ENCODE data around the gene CAPN11. TPM values are rescaled to one million over a fixed set of nuclear protein-coding genes. Genes with fewer than 3 reads are reported as not detected.
"Not testable (repeated sequence)": the region's sequence is repeated elsewhere in the genome, so short reads cannot be mapped to it uniquely, and the experiment has no call there.

CAPN11 gene
- total and polyA plus RNA-seq, 7 experiments from 2014 or later = 0.66 TPM; not detected in 6

DNA sequence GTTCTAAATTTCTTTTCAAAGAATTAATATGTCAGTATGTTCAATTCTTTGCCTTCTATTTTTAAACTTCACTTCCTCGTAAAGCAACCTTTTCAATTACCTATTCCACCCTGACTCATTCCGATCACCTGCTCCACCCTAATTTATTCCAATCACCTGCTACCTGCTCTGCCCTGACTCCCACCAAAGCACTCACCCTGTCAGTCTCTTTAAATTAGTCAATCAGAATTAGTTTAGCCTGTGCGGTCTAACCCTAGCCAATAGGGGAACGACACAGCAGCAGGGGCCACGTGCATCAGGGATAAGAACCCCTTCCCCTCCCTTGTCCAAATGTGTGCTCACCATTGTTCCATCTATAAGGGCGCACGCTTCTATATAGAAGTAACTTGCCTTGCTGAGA is 26.7 kb downstream of the CAPN11 start:
- H3K36me3 Mint-ChIP-seq; H3K27ac ChIP-seq (ENCODE audit: low read depth, low read length); intact Hi-C loops (cut with micrococcal nuclease); ATAC-seq; CTCF ChIA-PET; POLR2A ChIA-PET; H3K36me3 ChIP-seq (ENCODE audit: control insufficient read depth in 2 of 3, insufficient read depth in 3 of 3, low read length in 3 of 3); DNase-seq; H3K9me3 ChIP-seq (ENCODE audit: control insufficient read depth in 2 of 3, low read length in 3 of 3); H3K9me3 Mint-ChIP-seq; H3K27me3 Mint-ChIP-seq; H3K4me3 ChIP-seq (ENCODE audit: low read length); H3K4me1 ChIP-seq (ENCODE audit: control insufficient read depth in 2 of 2, insufficient read depth in 2 of 2, low read length in 2 of 2); H3K27me3 ChIP-seq (ENCODE audit: control insufficient read depth in 2 of 2, insufficient read depth in 2 of 2, low read length in 2 of 2): not testable (repeated sequence)
- Mint-ChIP-seq H3K27ac (peak overlapping the region in 1 of 9 donors; percentile 13), H3K4me3 (peak overlapping the region in 1 of 10 donors; percentile 7), H3K4me1 (peaks cover 6 to 13% (median 9%) of the 10 kb centered on the region in 7 donors)

GRCh38 chr6:44185953-44186634 is 27.5 kb downstream of the CAPN11 start:
- Mint-ChIP-seq H3K9me3 (no peaks in the 10 kb centered on the region), H3K36me3 (no peaks in the 10 kb centered on the region), H3K4me1 (peaks cover 6 to 13% (median 9%) of the 10 kb centered on the region in 7 donors), H3K27me3 (peaks cover 0 to 4% (median 0%) of the 10 kb centered on the region in 5 donors), H3K27ac (peak overlapping the region in 5 of 9 donors; percentile 6 to 76 (median 19)), H3K4me3 (peak overlapping the region in 9 of 10 donors; percentile 41 to 84 (median 57))
- intact Hi-C loops (cut with micrococcal nuclease) = no loop called here
- CTCF ChIA-PET = no interaction called here
- Histone ChIP-seq H3K27ac (ENCODE audit: low read depth, low read length) (no peak overlapping the region), H3K4me3 (ENCODE audit: low read length) (no peak overlapping the region), H3K4me1 (ENCODE audit: control insufficient read depth in 2 of 2, insufficient read depth in 2 of 2, low read length in 2 of 2) (peaks cover 0 to 5% of the 10 kb centered on the region in 2 donors), H3K9me3 (ENCODE audit: control insufficient read depth in 2 of 3, low read length in 3 of 3) (no peaks in the 10 kb centered on the region), H3K27me3 (ENCODE audit: control insufficient read depth in 2 of 2, insufficient read depth in 2 of 2, low read length in 2 of 2) (no peaks in the 10 kb centered on the region), H3K36me3 (ENCODE audit: control insufficient read depth in 2 of 3, insufficient read depth in 3 of 3, low read length in 3 of 3) (no peaks in the 10 kb centered on the region)
- ATAC-seq (peak; percentile 59), DNase-seq (peak in 6 of 9 donors; percentile 7 to 22 (median 10))
- POLR2A ChIA-PET = interaction anchor here (1.0 kb wide), 1 partner anchor 71 kb away, joined by 3 read pairs; no protein-coding TSS in a partner anchor

DNA sequence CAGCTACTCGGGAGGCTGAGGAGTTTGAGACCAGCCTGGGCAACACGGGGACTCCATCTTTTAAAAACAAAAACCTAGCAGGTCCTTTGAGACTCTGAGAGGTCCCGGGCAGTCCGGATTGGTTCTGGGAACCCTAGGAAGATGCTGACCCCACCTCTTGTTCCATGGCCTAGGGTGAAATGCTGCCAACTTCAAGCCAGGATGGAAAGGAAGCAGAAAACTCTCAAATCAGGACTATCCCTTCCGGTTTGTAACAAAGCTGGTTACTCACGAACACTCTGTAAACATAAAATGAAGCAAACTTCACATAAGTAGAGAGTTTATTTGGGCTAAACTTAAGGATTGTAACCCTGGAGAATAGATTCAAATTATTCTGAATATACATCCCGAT is 28.0 kb downstream of the CAPN11 start:
- DNase-seq = no peak
- POLR2A ChIA-PET = interaction anchor here (1.0 kb wide), 1 partner anchor 70 kb away, joined by 3 read pairs; no protein-coding TSS in a partner anchor

DNA sequence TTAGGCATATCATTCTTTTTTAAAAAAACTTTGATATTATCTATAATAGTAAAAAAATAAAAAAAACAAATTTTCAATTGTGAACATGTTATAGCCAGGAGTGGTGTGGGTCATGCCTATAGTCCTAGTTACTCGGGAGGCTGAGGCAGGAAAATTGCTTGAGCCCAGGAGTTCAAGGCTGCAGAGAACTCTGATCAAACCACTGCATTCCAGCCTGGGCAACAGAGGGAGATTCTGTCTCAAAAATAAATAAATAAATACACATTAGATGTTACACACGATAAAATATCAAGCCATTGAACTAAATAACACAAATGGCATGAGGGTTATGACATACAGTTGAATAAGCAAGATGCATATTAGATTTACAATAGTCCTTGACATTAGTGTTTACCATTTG is 30.2 kb downstream of the CAPN11 start:
- CTCF ChIA-PET = no interaction called here
- H3K27ac ChIP-seq (ENCODE audit: low read depth, low read length) = no peak overlapping the region
- H3K9me3 ChIP-seq (ENCODE audit: control insufficient read depth in 2 of 3, low read length in 3 of 3) = no peaks in the 10 kb centered on the region
- no peaks in the 10 kb centered on the region for H3K9me3 Mint-ChIP-seq
- intact Hi-C loops (cut with micrococcal nuclease) = no loop called here
- no peak overlapping the region for H3K4me3 Mint-ChIP-seq
- ATAC-seq (no peak), DNase-seq (no peak)
- no peaks in the 10 kb centered on the region for H3K36me3 ChIP-seq (ENCODE audit: control insufficient read depth in 2 of 3, insufficient read depth in 3 of 3, low read length in 3 of 3)
- H3K36me3 Mint-ChIP-seq = no peaks in the 10 kb centered on the region
- peaks cover 0 to 13% (median 6%) of the 10 kb centered on the region in 5 donors for H3K27me3 Mint-ChIP-seq
- H3K4me1 ChIP-seq (ENCODE audit: control insufficient read depth in 2 of 2, insufficient read depth in 2 of 2, low read length in 2 of 2) = peaks cover 0 to 5% of the 10 kb centered on the region in 2 donors
- no peak overlapping the region for H3K27ac Mint-ChIP-seq
- no peaks in the 10 kb centered on the region for H3K27me3 ChIP-seq (ENCODE audit: control insufficient read depth in 2 of 2, insufficient read depth in 2 of 2, low read length in 2 of 2)
- POLR2A ChIA-PET = no interaction called here
- H3K4me3 ChIP-seq (ENCODE audit: low read length) = no peak overlapping the region
- H3K4me1 Mint-ChIP-seq = peaks cover 6 to 23% (median 9%) of the 10 kb centered on the region in 7 donors

More for the DNA sequence above, 28.0 kb downstream of the CAPN11 start:
- Histone ChIP-seq H3K9me3 (ENCODE audit: control insufficient read depth in 2 of 3, low read length in 3 of 3) (no peaks in the 10 kb centered on the region), H3K27me3 (ENCODE audit: control insufficient read depth in 2 of 2, insufficient read depth in 2 of 2, low read length in 2 of 2) (no peaks in the 10 kb centered on the region), H3K4me1 (ENCODE audit: control insufficient read depth in 2 of 2, insufficient read depth in 2 of 2, low read length in 2 of 2) (peaks cover 0 to 5% of the 10 kb centered on the region in 2 donors), H3K4me3 (ENCODE audit: low read length) (no peak overlapping the region), H3K27ac (ENCODE audit: low read depth, low read length) (no peak overlapping the region), H3K36me3 (ENCODE audit: control insufficient read depth in 2 of 3, insufficient read depth in 3 of 3, low read length in 3 of 3) (no peaks in the 10 kb centered on the region)
- Mint-ChIP-seq H3K4me3 (peak overlapping the region in 1 of 10 donors; percentile 73), H3K36me3 (no peaks in the 10 kb centered on the region), H3K9me3 (no peaks in the 10 kb centered on the region), H3K27ac (peak overlapping the region in 2 of 9 donors; percentile 6 to 19), H3K27me3 (peaks cover 0 to 4% (median 0%) of the 10 kb centered on the region in 5 donors), H3K4me1 (peaks cover 6 to 13% (median 9%) of the 10 kb centered on the region in 7 donors)
- ATAC-seq = no peak
- intact Hi-C loops (cut with micrococcal nuclease) = no loop called here
- CTCF ChIA-PET = no interaction called here

DNA sequence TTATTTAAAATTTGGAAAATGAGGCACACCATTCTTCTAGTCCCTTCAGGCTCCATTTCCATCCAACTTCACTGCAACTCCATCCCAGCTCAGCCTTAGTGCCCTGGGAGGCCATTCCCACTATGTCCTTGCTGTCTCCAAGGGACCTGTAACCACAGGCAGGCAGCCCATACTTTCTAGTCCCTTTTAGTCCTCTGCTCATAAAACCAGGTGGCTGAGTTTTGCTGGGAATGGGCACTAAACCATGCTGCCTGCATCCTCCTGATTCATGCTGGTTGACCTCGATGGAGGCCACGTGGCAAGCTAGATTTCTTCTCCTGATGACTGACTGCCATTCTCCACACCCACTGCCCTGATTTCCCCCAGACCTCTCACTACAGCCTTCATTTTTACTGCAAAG is 30.6 kb downstream of the CAPN11 start:
- H3K27ac ChIP-seq (ENCODE audit: low read depth, low read length) = no peak overlapping the region
- Mint-ChIP-seq H3K4me3 (no peak overlapping the region), H3K27ac (no peak overlapping the region), H3K9me3 (no peaks in the 10 kb centered on the region), H3K27me3 (peaks cover 0 to 13% (median 6%) of the 10 kb centered on the region in 5 donors), H3K4me1 (peaks cover 6 to 21% (median 9%) of the 10 kb centered on the region in 7 donors), H3K36me3 (no peaks in the 10 kb centered on the region)
- DNase-seq (no peak), ATAC-seq (no peak)
- intact Hi-C loops (cut with micrococcal nuclease) = no loop called here
- H3K27me3 ChIP-seq (ENCODE audit: control insufficient read depth in 2 of 2, insufficient read depth in 2 of 2, low read length in 2 of 2) = no peaks in the 10 kb centered on the region
- H3K4me1 ChIP-seq (ENCODE audit: control insufficient read depth in 2 of 2, insufficient read depth in 2 of 2, low read length in 2 of 2) = peaks cover 0 to 5% of the 10 kb centered on the region in 2 donors
- H3K4me3 ChIP-seq (ENCODE audit: low read length) = no peak overlapping the region
- H3K9me3 ChIP-seq (ENCODE audit: control insufficient read depth in 2 of 3, low read length in 3 of 3) = no peaks in the 10 kb centered on the region
- CTCF ChIA-PET = no interaction called here
- POLR2A ChIA-PET = no interaction called here
- H3K36me3 ChIP-seq (ENCODE audit: control insufficient read depth in 2 of 3, insufficient read depth in 3 of 3, low read length in 3 of 3) = no peaks in the 10 kb centered on the region

DNA sequence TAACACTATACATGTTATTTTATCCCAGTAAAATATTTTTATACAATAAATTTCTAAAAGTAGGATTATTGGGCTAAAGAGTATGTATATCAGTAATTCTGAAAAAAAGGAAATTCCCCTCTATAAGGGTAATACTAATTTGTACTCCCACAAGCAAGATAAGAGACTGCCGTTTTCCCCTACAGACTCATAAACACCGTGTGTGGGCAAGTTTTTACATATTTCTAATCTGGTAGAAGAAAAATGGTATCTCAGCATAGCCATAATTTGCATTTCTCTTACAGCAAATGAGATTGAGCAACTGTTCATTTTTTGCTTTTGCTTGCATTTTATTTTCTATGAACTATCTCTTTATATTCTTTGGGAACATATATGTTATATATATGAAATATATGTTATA is 32.1 kb downstream of the CAPN11 start:
- H3K9me3 Mint-ChIP-seq = no peaks in the 10 kb centered on the region
- H3K4me3 Mint-ChIP-seq = no peak overlapping the region
- no peaks in the 10 kb centered on the region for H3K27me3 ChIP-seq (ENCODE audit: control insufficient read depth in 2 of 2, insufficient read depth in 2 of 2, low read length in 2 of 2)
- H3K4me3 ChIP-seq (ENCODE audit: low read length) = no peak overlapping the region
- H3K27me3 Mint-ChIP-seq = peaks cover 0 to 14% (median 6%) of the 10 kb centered on the region in 5 donors
- H3K9me3 ChIP-seq (ENCODE audit: control insufficient read depth in 2 of 3, low read length in 3 of 3) = no peaks in the 10 kb centered on the region
- intact Hi-C loops (cut with micrococcal nuclease) = no loop called here
- H3K27ac Mint-ChIP-seq = no peak overlapping the region
- H3K4me1 ChIP-seq (ENCODE audit: control insufficient read depth in 2 of 2, insufficient read depth in 2 of 2, low read length in 2 of 2) = peaks cover 0 to 5% of the 10 kb centered on the region in 2 donors
- no peaks in the 10 kb centered on the region for H3K36me3 ChIP-seq (ENCODE audit: control insufficient read depth in 2 of 3, insufficient read depth in 3 of 3, low read length in 3 of 3)
- ChIA-PET POLR2A (interaction anchor here (0.7 kb wide), 1 partner anchor 236 kb away, joined by 3 read pairs; no protein-coding TSS in a partner anchor), CTCF (no interaction called here)
- no peak for DNase-seq
- no peak for ATAC-seq
- H3K36me3 Mint-ChIP-seq = no peaks in the 10 kb centered on the region
- H3K27ac ChIP-seq (ENCODE audit: low read depth, low read length) = no peak overlapping the region
- H3K4me1 Mint-ChIP-seq = peaks cover 6 to 18% (median 8%) of the 10 kb centered on the region in 7 donors

All from naive thymus-derived CD4-positive, alpha-beta T cell (primary cell).